ENCODE results near the gene MCTP2. TPM values are rescaled to one million over a fixed set of nuclear protein-coding genes. Genes with fewer than 3 reads are reported as not detected.

MCTP2 gene
- total and polyA plus RNA-seq, 2 donors: 6.7 to 9.3 TPM

- Histone ChIP-seq H3K27ac (ENCODE audit: low read depth in 1 of 2, low read length in 1 of 2) (no peak overlapping the region), H3K4me3 (ENCODE audit: low read length in 2 of 2) (no peak overlapping the region), H3K36me3 (ENCODE audit: control insufficient read depth in 2 of 2, insufficient read depth in 2 of 2, low read length in 1 of 2) (no peaks in the 10 kb centered on the region), H3K9me3 (ENCODE audit: control insufficient read depth in 2 of 2, insufficient read depth in 1 of 2, low read length in 1 of 2) (no peaks in the 10 kb centered on the region), H3K27me3 (ENCODE audit: control insufficient read depth in 2 of 2, insufficient read depth in 1 of 2, low read length in 1 of 2) (no peaks in the 10 kb centered on the region), H3K4me1 (ENCODE audit: control insufficient read depth in 2 of 2, insufficient read depth in 2 of 2, low read length in 2 of 2) (peaks cover 5 to 10% of the 10 kb centered on the region in 2 donors)
- DNase-seq (ENCODE audit: low read depth in 6 of 9, low spot score in 9 of 9): no peak
- whole genome bisulfite sequencing: 69% methylated on average over 3 of the region's 3 CpGs
These were observed 48.9 kb downstream of the MCTP2 start for GRCh38 chr15:94280301-94280700.

- WGBS: 75% methylated on average over 7 of the region's 7 CpGs
- Histone ChIP-seq H3K27ac (ENCODE audit: low read depth in 1 of 2, low read length in 1 of 2) (peak overlapping the region in 1 of 2 donors; percentile 3), H3K4me1 (ENCODE audit: control insufficient read depth in 2 of 2, insufficient read depth in 2 of 2, low read length in 2 of 2) (peaks cover 5 to 14% of the 10 kb centered on the region in 2 donors)
These were observed 51.2 kb downstream of the MCTP2 start for GRCh38 chr15:94282269-94283250.

GRCh38 chr15:94286583-94286982, 55.2 kb downstream of the MCTP2 start:
- no peaks in the 10 kb centered on the region for H3K9me3 ChIP-seq (ENCODE audit: control insufficient read depth in 2 of 2, insufficient read depth in 1 of 2, low read length in 1 of 2)
- H3K36me3 ChIP-seq (ENCODE audit: control insufficient read depth in 2 of 2, insufficient read depth in 2 of 2, low read length in 1 of 2): no peaks in the 10 kb centered on the region
- H3K4me1 ChIP-seq (ENCODE audit: control insufficient read depth in 2 of 2, insufficient read depth in 2 of 2, low read length in 2 of 2): peaks cover 8 to 22% of the 10 kb centered on the region in 2 donors
- peak in 1 of 9 donors; percentile 29 for DNase-seq (ENCODE audit: low read depth in 6 of 9, low spot score in 9 of 9)
- H3K27me3 ChIP-seq (ENCODE audit: control insufficient read depth in 2 of 2, insufficient read depth in 1 of 2, low read length in 1 of 2): no peaks in the 10 kb centered on the region
- peak overlapping the region in 1 of 2 donors; percentile 10 for H3K27ac ChIP-seq (ENCODE audit: low read depth in 1 of 2, low read length in 1 of 2)
- 15% methylated on average over 3 of the region's 3 CpGs for WGBS
- no peak overlapping the region for H3K4me3 ChIP-seq (ENCODE audit: low read length in 2 of 2)

More at GRCh38 chr15:94282269-94283250, 51.2 kb downstream of the MCTP2 start:
- no peaks in the 10 kb centered on the region for H3K36me3 ChIP-seq (ENCODE audit: control insufficient read depth in 2 of 2, insufficient read depth in 2 of 2, low read length in 1 of 2)
- no peaks in the 10 kb centered on the region for H3K27me3 ChIP-seq (ENCODE audit: control insufficient read depth in 2 of 2, insufficient read depth in 1 of 2, low read length in 1 of 2)
- H3K4me3 ChIP-seq (ENCODE audit: low read length in 2 of 2): no peak overlapping the region
- no peak for DNase-seq (ENCODE audit: low read depth in 6 of 9, low spot score in 9 of 9)
- no peaks in the 10 kb centered on the region for H3K9me3 ChIP-seq (ENCODE audit: control insufficient read depth in 2 of 2, insufficient read depth in 1 of 2, low read length in 1 of 2)

GRCh38 chr15:94287794-94288246, 56.5 kb downstream of the MCTP2 start:
- WGBS: 8% methylated on average over 4 of the region's 4 CpGs
- H3K27me3 ChIP-seq (ENCODE audit: control insufficient read depth in 2 of 2, insufficient read depth in 1 of 2, low read length in 1 of 2): no peaks in the 10 kb centered on the region
- H3K4me1 ChIP-seq (ENCODE audit: control insufficient read depth in 2 of 2, insufficient read depth in 2 of 2, low read length in 2 of 2): peaks cover 8 to 17% of the 10 kb centered on the region in 2 donors
- H3K36me3 ChIP-seq (ENCODE audit: control insufficient read depth in 2 of 2, insufficient read depth in 2 of 2, low read length in 1 of 2): no peaks in the 10 kb centered on the region
- peak overlapping the region in 1 of 2 donors; percentile 73 for H3K27ac ChIP-seq (ENCODE audit: low read depth in 1 of 2, low read length in 1 of 2)
- DNase-seq (ENCODE audit: low read depth in 6 of 9, low spot score in 9 of 9): peak in 3 of 9 donors; percentile 33 to 69 (median 43)
- no peak overlapping the region for H3K4me3 ChIP-seq (ENCODE audit: low read length in 2 of 2)
- no peaks in the 10 kb centered on the region for H3K9me3 ChIP-seq (ENCODE audit: control insufficient read depth in 2 of 2, insufficient read depth in 1 of 2, low read length in 1 of 2)

- Histone ChIP-seq H3K4me3 (ENCODE audit: low read length in 2 of 2) (no peak overlapping the region), H3K4me1 (ENCODE audit: control insufficient read depth in 2 of 2, insufficient read depth in 2 of 2, low read length in 2 of 2) (peaks cover 3 to 19% of the 10 kb centered on the region in 2 donors), H3K27me3 (ENCODE audit: control insufficient read depth in 2 of 2, insufficient read depth in 1 of 2, low read length in 1 of 2) (no peaks in the 10 kb centered on the region), H3K9me3 (ENCODE audit: control insufficient read depth in 2 of 2, insufficient read depth in 1 of 2, low read length in 1 of 2) (no peaks in the 10 kb centered on the region), H3K27ac (ENCODE audit: low read depth in 1 of 2, low read length in 1 of 2) (no peak overlapping the region), H3K36me3 (ENCODE audit: control insufficient read depth in 2 of 2, insufficient read depth in 2 of 2, low read length in 1 of 2) (no peaks in the 10 kb centered on the region)
- WGBS: 94% methylated on average over 1 of the region's 1 CpG
- DNase-seq (ENCODE audit: low read depth in 6 of 9, low spot score in 9 of 9): no peak
These were observed 59.4 kb downstream of the MCTP2 start for GRCh38 chr15:94290730-94291129.

GRCh38 chr15:94293411-94294402, 62.3 kb downstream of the MCTP2 start:
- no peak overlapping the region for H3K4me3 ChIP-seq (ENCODE audit: low read length in 2 of 2)
- no peak for DNase-seq (ENCODE audit: low read depth in 6 of 9, low spot score in 9 of 9)
- no peaks in the 10 kb centered on the region for H3K27me3 ChIP-seq (ENCODE audit: control insufficient read depth in 2 of 2, insufficient read depth in 1 of 2, low read length in 1 of 2)
- H3K36me3 ChIP-seq (ENCODE audit: control insufficient read depth in 2 of 2, insufficient read depth in 2 of 2, low read length in 1 of 2): no peaks in the 10 kb centered on the region
- peaks cover 7 to 21% of the 10 kb centered on the region in 2 donors for H3K4me1 ChIP-seq (ENCODE audit: control insufficient read depth in 2 of 2, insufficient read depth in 2 of 2, low read length in 2 of 2)
- WGBS: 39% methylated on average over 13 of the region's 13 CpGs
- no peak overlapping the region for H3K27ac ChIP-seq (ENCODE audit: low read depth in 1 of 2, low read length in 1 of 2)
- H3K9me3 ChIP-seq (ENCODE audit: control insufficient read depth in 2 of 2, insufficient read depth in 1 of 2, low read length in 1 of 2): no peaks in the 10 kb centered on the region

- DNase-seq (ENCODE audit: low read depth in 6 of 9, low spot score in 9 of 9): no peak
- Histone ChIP-seq H3K4me3 (ENCODE audit: low read length in 2 of 2) (no peak overlapping the region), H3K27me3 (ENCODE audit: control insufficient read depth in 2 of 2, insufficient read depth in 1 of 2, low read length in 1 of 2) (no peaks in the 10 kb centered on the region), H3K4me1 (ENCODE audit: control insufficient read depth in 2 of 2, insufficient read depth in 2 of 2, low read length in 2 of 2) (peaks cover 7 to 21% of the 10 kb centered on the region in 2 donors), H3K36me3 (ENCODE audit: control insufficient read depth in 2 of 2, insufficient read depth in 2 of 2, low read length in 1 of 2) (no peaks in the 10 kb centered on the region), H3K9me3 (ENCODE audit: control insufficient read depth in 2 of 2, insufficient read depth in 1 of 2, low read length in 1 of 2) (no peaks in the 10 kb centered on the region), H3K27ac (ENCODE audit: low read depth in 1 of 2, low read length in 1 of 2) (no peak overlapping the region)
- WGBS: 98% methylated on average over 1 of the region's 1 CpG
These were observed 63.2 kb downstream of the MCTP2 start for GRCh38 chr15:94294556-94294955.

- peak in 2 of 9 donors; percentile 15 to 56 for DNase-seq (ENCODE audit: low read depth in 6 of 9, low spot score in 9 of 9)
- Histone ChIP-seq H3K4me1 (ENCODE audit: control insufficient read depth in 2 of 2, insufficient read depth in 2 of 2, low read length in 2 of 2) (peaks cover 7 to 21% of the 10 kb centered on the region in 2 donors), H3K27me3 (ENCODE audit: control insufficient read depth in 2 of 2, insufficient read depth in 1 of 2, low read length in 1 of 2) (no peaks in the 10 kb centered on the region), H3K36me3 (ENCODE audit: control insufficient read depth in 2 of 2, insufficient read depth in 2 of 2, low read length in 1 of 2) (no peaks in the 10 kb centered on the region), H3K9me3 (ENCODE audit: control insufficient read depth in 2 of 2, insufficient read depth in 1 of 2, low read length in 1 of 2) (no peaks in the 10 kb centered on the region), H3K4me3 (ENCODE audit: low read length in 2 of 2) (no peak overlapping the region), H3K27ac (ENCODE audit: low read depth in 1 of 2, low read length in 1 of 2) (no peak overlapping the region)
- 35% methylated on average over 4 of the region's 4 CpGs for WGBS
These were observed 63.9 kb downstream of the MCTP2 start for GRCh38 chr15:94295275-94295674.
